ENCODE results near the gene POF1B. TPM values are rescaled to one million over a fixed set of nuclear protein-coding genes. Genes with fewer than 3 reads are reported as not detected.

The POF1B gene, protein sequence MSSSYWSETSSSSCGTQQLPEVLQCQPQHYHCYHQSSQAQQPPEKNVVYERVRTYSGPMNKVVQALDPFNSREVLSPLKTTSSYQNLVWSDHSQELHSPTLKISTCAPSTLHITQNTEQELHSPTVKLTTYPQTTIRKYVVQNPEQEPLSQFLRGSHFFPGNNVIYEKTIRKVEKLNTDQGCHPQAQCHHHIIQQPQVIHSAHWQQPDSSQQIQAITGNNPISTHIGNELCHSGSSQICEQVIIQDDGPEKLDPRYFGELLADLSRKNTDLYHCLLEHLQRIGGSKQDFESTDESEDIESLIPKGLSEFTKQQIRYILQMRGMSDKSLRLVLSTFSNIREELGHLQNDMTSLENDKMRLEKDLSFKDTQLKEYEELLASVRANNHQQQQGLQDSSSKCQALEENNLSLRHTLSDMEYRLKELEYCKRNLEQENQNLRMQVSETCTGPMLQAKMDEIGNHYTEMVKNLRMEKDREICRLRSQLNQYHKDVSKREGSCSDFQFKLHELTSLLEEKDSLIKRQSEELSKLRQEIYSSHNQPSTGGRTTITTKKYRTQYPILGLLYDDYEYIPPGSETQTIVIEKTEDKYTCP
- total RNA-seq (2014; rRNA removed; shearing (Covaris generic)) = not detected in 2 replicates
- not detected in 2 replicates for polyA plus RNA-seq (2016; fragmentation: Nextera tagmentation; extraction: Ambion mirVana)

DNA sequence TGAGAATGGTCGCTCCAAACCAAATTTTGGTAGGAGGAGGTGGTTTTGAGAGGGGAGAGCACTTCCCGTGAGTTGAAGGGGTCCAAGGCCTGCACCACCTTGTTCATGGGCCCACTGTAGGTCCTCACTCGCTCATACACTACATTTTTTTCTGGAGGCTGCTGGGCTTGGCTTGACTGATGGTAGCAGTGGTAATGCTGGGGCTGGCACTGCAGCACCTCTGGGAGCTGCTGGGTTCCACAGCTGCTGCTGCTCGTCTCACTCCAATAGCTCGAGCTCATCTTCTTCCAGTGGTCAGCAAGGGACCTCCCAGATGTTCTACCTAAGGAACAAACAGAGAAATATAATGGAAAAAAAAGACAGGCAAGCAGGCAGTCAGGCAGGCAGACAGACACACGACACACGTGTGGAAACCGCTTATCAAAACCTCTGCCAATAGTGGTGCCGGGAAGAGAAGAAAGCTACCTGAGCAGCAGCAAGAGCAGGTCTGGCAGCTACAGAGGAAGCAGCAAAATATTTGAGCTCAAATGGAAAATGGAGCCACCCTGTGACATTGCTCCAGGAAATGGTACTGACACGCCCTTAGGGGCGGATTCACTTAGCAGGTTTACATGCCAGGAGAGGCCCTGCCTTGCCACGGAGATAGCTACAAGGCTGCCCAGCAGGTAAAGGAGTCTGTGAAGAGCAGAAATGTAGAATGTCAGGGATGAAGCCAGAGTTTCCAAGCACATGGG, at the start of gene POF1B:
Gene POF1B (minus strand): TSS at position 492 of the 734 bp plus-strand sequence. CDS start 211 bp downstream, at position 281.
- TF ChIP-seq EZH2phosphoT487 (IDR thresholded peaks at IDR 0.05; ENCODE audit: insufficient read depth, low read depth) = no peak
- TF ChIP-seq EZH2 (IDR thresholded peaks at IDR 0.05; ENCODE audit: insufficient read depth, poor library complexity, severe bottlenecking) = no peak
- Histone ChIP-seq H3K4me3 (no peak within 1 kb of the TSS), H2AFZ (no peak within 1 kb of the TSS), H3K9me2 (ENCODE audit: insufficient read depth) (no peaks in the 10 kb centered on the region), H3K36me3 (ENCODE audit: low read depth) (no peaks in the 10 kb centered on the region), H4K20me1 (ENCODE audit: insufficient read depth) (no peaks in the 10 kb centered on the region), H3F3A (ENCODE audit: insufficient read depth) (no peaks in the 10 kb centered on the region), H3K9me3 (ENCODE audit: low read depth) (no peaks in the 10 kb centered on the region), H3K4me2 (ENCODE audit: unreplicated experiment) (no peak within 1 kb of the TSS), H3K4me1 (ENCODE audit: insufficient read depth) (no peaks in the 10 kb centered on the region), H3K27me3 (replicated peaks; ENCODE audit: insufficient read depth) (no peaks in the 10 kb centered on the region), H3K27ac (no peak within 1 kb of the TSS), H3K9ac (no peak within 1 kb of the TSS), H3K79me2 (ENCODE audit: insufficient read depth) (no peaks in the 10 kb centered on the region)
- WGBS, 2 experiments (ENCODE audit: low coverage in 1 of 2, low lambda C conversion rate in 2 of 2, missing lambda C conversion rate in 2 of 2) = 18 to 28% methylated on average over 11 to 12 of the region's 12 CpGs
- DNase-seq = no peak
- in situ Hi-C loops (cut with MboI) = no loop called here

DNA sequence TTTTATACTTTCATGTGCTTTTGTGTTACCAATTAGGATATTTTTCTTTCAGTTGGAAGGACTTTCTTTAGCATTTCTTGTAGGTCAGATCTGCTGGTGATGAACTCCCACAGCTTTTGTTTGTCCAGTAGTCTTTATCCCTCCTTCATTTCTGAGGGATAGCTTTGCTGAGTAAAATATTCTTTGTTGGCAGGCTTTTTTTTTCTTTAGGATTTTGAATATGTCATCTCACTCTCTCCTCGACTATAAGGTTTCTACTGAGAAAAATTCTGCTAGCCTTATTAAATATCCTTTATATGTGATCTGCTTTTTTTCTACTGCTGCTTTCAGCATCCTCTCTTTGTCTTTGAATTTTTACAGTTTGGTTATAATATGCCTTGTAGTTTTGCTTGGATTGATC, 49.6 kb upstream of the POF1B start:
- in situ Hi-C loops (cut with MboI) = no loop called here
- Histone ChIP-seq H3K9me2 (ENCODE audit: insufficient read depth) (no peaks in the 10 kb centered on the region), H3K9me3 (ENCODE audit: low read depth) (no peaks in the 10 kb centered on the region), H3K4me2 (ENCODE audit: unreplicated experiment) (no peak overlapping the region), H3K36me3 (ENCODE audit: low read depth) (no peaks in the 10 kb centered on the region), H3F3A (ENCODE audit: insufficient read depth) (no peaks in the 10 kb centered on the region), H4K20me1 (ENCODE audit: insufficient read depth) (no peaks in the 10 kb centered on the region), H3K4me3 (no peak overlapping the region), H3K9ac (no peak overlapping the region), H3K27ac (no peak overlapping the region), H2AFZ (no peak overlapping the region), H3K79me2 (ENCODE audit: insufficient read depth) (no peaks in the 10 kb centered on the region), H3K27me3 (replicated peaks; ENCODE audit: insufficient read depth) (no peaks in the 10 kb centered on the region), H3K4me1 (ENCODE audit: insufficient read depth) (no peaks in the 10 kb centered on the region)
- no peak for DNase-seq
- WGBS, 2 experiments (ENCODE audit: low coverage in 1 of 2, low lambda C conversion rate in 2 of 2, missing lambda C conversion rate in 2 of 2) = 0% methylated on average over 1 of the region's 1 CpG
- no peak for TF ChIP-seq EZH2 (IDR thresholded peaks at IDR 0.05; ENCODE audit: insufficient read depth, poor library complexity, severe bottlenecking)
- no peak for TF ChIP-seq EZH2phosphoT487 (IDR thresholded peaks at IDR 0.05; ENCODE audit: insufficient read depth, low read depth)

DNA sequence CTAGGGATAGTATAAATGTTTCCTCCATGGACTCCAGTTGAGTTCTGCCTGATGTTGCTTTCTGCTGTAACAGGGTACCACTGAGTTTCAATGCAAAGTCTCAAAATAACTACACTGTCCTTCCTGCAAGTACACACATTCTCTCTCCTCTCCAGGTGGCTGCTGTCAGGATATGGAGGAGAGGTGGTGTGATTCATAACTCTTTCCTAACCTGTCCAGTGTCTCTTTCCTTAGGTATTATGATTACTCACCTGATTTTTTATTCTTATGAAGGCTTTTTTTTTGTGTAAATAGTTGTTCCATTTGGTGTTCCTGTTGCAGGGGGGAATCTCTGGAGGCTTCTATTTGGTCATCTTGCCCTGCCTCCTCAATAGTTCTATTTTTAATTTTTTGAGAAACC, 39.8 kb upstream of the POF1B start:
- Histone ChIP-seq H3K9ac (no peak overlapping the region), H3K27ac (no peak overlapping the region), H3K9me3 (ENCODE audit: low read depth) (no peaks in the 10 kb centered on the region), H3F3A (ENCODE audit: insufficient read depth) (no peaks in the 10 kb centered on the region), H3K9me2 (ENCODE audit: insufficient read depth) (no peaks in the 10 kb centered on the region), H4K20me1 (ENCODE audit: insufficient read depth) (no peaks in the 10 kb centered on the region), H3K27me3 (replicated peaks; ENCODE audit: insufficient read depth) (no peaks in the 10 kb centered on the region), H3K4me1 (ENCODE audit: insufficient read depth) (no peaks in the 10 kb centered on the region), H2AFZ (no peak overlapping the region), H3K4me2 (ENCODE audit: unreplicated experiment) (no peak overlapping the region), H3K36me3 (ENCODE audit: low read depth) (no peaks in the 10 kb centered on the region), H3K4me3 (no peak overlapping the region), H3K79me2 (ENCODE audit: insufficient read depth) (no peaks in the 10 kb centered on the region)
- in situ Hi-C loops (cut with MboI) = no loop called here
- no peak for DNase-seq
- TF ChIP-seq EZH2phosphoT487 (IDR thresholded peaks at IDR 0.05; ENCODE audit: insufficient read depth, low read depth) (no peak), EZH2 (IDR thresholded peaks at IDR 0.05; ENCODE audit: insufficient read depth, poor library complexity, severe bottlenecking) (no peak)

DNA sequence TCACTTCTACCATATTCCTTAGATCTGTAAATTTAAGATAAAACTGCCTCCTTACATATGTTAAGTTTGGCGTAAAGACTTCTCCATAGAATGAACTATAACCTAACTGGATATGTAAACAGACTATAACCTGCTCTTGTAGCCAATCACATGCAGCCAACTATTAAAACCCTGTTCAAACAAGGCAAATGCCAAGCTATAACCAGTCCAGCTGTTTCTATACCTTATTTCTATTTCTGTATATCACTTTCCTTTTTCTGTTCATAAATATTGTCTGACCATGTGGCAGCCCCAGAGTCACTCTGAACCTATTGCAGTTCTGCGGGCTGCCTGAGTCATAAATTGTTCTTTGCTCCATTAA, 12.4 kb upstream of the POF1B start:
- H3K4me3 ChIP-seq = no peak overlapping the region
- H3K9me2 ChIP-seq (ENCODE audit: insufficient read depth) = no peaks in the 10 kb centered on the region
- no peak overlapping the region for H3K4me2 ChIP-seq (ENCODE audit: unreplicated experiment)
- WGBS, 2 experiments (ENCODE audit: low coverage in 1 of 2, low lambda C conversion rate in 2 of 2, missing lambda C conversion rate in 2 of 2) = 41 to 45% methylated on average over 2 of the region's 2 CpGs
- no peak for DNase-seq
- H3K79me2 ChIP-seq (ENCODE audit: insufficient read depth) = no peaks in the 10 kb centered on the region
- H3K4me1 ChIP-seq (ENCODE audit: insufficient read depth) = no peaks in the 10 kb centered on the region
- H3K9ac ChIP-seq = no peak overlapping the region
- in situ Hi-C loops (cut with MboI) = no loop called here
- H3K27me3 ChIP-seq (replicated peaks; ENCODE audit: insufficient read depth) = no peaks in the 10 kb centered on the region
- TF ChIP-seq EZH2 (IDR thresholded peaks at IDR 0.05; ENCODE audit: insufficient read depth, poor library complexity, severe bottlenecking) = no peak
- TF ChIP-seq EZH2phosphoT487 (IDR thresholded peaks at IDR 0.05; ENCODE audit: insufficient read depth, low read depth) = no peak
- H2AFZ ChIP-seq = no peak overlapping the region
- H3F3A ChIP-seq (ENCODE audit: insufficient read depth) = no peaks in the 10 kb centered on the region
- no peaks in the 10 kb centered on the region for H4K20me1 ChIP-seq (ENCODE audit: insufficient read depth)
- H3K36me3 ChIP-seq (ENCODE audit: low read depth) = no peaks in the 10 kb centered on the region
- H3K9me3 ChIP-seq (ENCODE audit: low read depth) = no peaks in the 10 kb centered on the region
- no peak overlapping the region for H3K27ac ChIP-seq
